HEK293 (cell line): ENCODE data around the gene HIP1.

Experiments used
- HOXC10 ChIP-seq: sonication (generic); formaldehyde crosslinking; IDR thresholded peaks from 2 replicates; pipeline ENCODE4 v1.8.1; 2023; ENCODE audit warnings: mild to moderate bottlenecking, missing genetic modification reagents
- YY1 ChIP-seq: fragments of 450-650 bp; formaldehyde crosslinking; IDR thresholded peaks from 2 replicates; pipeline ENCODE4 v1.5.1; 2018; ENCODE audit warnings: missing biosample characterization, missing genetic modification characterization
- ZBTB1 ChIP-seq: fragments of 450-650 bp; formaldehyde crosslinking; IDR thresholded peaks from 2 replicates; pipeline ENCODE4 v1.5.1; 2016; ENCODE audit warnings: missing biosample characterization, missing genetic modification characterization
- ZFP3 ChIP-seq: fragments of 450-650 bp; formaldehyde crosslinking; IDR thresholded peaks from 2 replicates; pipeline ENCODE4 v1.5.1; 2016; ENCODE audit warnings: low read depth, missing biosample characterization, missing genetic modification characterization
- ZNF133 ChIP-seq: fragments of 450-650 bp; formaldehyde crosslinking; IDR thresholded peaks from 2 replicates; pipeline ENCODE4 v1.5.1; 2016; ENCODE audit warnings: missing biosample characterization, missing genetic modification characterization
- ZNF561 ChIP-seq: fragments of 450-650 bp; IDR thresholded peaks from 2 replicates; pipeline ENCODE4 v1.5.1; 2018; ENCODE audit warnings: missing biosample characterization, missing genetic modification characterization, borderline replicate concordance
- ZNF707 ChIP-seq: fragments of 450-650 bp; formaldehyde crosslinking; IDR thresholded peaks from 2 replicates; pipeline ENCODE4 v1.5.1; 2016; ENCODE audit warnings: missing biosample characterization, missing genetic modification characterization
- TF ChIP-seq, protein P1 (sequence below): fragments of 450-650 bp; formaldehyde crosslinking; IDR thresholded peaks from 2 replicates; pipeline ENCODE4 v1.5.1; 2016; ENCODE audit warnings: missing biosample characterization, missing genetic modification characterization
- TF ChIP-seq, protein P2 (sequence below): fragments of 450-650 bp; formaldehyde crosslinking; IDR thresholded peaks from 2 replicates; pipeline ENCODE4 v1.5.1; 2016; ENCODE audit warnings: missing biosample characterization, missing genetic modification characterization

DNA sequence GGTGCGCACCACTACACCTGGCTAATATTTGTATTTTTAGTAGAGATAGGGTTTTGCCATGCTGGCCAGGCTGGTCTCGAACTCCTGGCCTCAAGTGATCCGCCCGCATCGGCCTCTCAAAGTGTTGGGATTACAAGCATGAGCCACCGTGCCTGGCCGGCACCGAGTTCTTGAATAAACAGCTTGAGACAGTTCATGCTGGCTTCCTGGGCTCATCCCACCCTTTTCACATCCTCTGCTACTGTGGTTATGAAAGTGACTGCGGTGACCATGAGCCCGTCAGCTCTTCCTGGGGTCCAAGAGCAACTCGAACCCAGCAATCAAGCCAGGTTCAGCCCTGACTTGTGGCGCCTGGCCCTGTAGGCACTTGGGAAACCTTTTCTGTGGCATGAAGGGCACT, 38.7 kb downstream of the HIP1 start:
- TF ChIP-seq ZFP3 (tag by site-specific recombination) (no peak), ZNF707 (no peak), YY1 (tag by site-specific recombination) (no peak), ZNF561 (tag by site-specific recombination) (no peak), HOXC10 (no peak), ZBTB1 (tag by site-specific recombination) (no peak), ZNF133 (tag by site-specific recombination) (no peak)
- TF ChIP-seq, protein P1, sequence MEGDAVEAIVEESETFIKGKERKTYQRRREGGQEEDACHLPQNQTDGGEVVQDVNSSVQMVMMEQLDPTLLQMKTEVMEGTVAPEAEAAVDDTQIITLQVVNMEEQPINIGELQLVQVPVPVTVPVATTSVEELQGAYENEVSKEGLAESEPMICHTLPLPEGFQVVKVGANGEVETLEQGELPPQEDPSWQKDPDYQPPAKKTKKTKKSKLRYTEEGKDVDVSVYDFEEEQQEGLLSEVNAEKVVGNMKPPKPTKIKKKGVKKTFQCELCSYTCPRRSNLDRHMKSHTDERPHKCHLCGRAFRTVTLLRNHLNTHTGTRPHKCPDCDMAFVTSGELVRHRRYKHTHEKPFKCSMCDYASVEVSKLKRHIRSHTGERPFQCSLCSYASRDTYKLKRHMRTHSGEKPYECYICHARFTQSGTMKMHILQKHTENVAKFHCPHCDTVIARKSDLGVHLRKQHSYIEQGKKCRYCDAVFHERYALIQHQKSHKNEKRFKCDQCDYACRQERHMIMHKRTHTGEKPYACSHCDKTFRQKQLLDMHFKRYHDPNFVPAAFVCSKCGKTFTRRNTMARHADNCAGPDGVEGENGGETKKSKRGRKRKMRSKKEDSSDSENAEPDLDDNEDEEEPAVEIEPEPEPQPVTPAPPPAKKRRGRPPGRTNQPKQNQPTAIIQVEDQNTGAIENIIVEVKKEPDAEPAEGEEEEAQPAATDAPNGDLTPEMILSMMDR (tag by site-specific recombination) = no peak
- TF ChIP-seq, protein P2, sequence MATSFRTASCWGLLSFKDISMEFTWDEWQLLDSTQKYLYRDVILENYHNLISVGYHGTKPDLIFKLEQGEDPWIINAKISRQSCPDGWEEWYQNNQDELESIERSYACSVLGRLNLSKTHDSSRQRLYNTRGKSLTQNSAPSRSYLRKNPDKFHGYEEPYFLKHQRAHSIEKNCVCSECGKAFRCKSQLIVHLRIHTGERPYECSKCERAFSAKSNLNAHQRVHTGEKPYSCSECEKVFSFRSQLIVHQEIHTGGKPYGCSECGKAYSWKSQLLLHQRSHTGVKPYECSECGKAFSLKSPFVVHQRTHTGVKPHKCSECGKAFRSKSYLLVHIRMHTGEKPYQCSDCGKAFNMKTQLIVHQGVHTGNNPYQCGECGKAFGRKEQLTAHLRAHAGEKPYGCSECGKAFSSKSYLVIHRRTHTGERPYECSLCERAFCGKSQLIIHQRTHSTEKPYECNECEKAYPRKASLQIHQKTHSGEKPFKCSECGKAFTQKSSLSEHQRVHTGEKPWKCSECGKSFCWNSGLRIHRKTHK = no peak
